Measurements from ENCODE around the gene PROCA1.
A peak's percentile ranks its signal among the peaks of the same experiment; 100 is the strongest.
"Not testable (repeated sequence)": the region's sequence is repeated elsewhere in the genome, so short reads cannot be mapped to it uniquely, and the experiment has no call there.

Gene PROCA1

GRCh38 chr17:28725660-28726225, 14.1 kb upstream of the PROCA1 start:
- DNase-seq = peak; percentile 75

DNA sequence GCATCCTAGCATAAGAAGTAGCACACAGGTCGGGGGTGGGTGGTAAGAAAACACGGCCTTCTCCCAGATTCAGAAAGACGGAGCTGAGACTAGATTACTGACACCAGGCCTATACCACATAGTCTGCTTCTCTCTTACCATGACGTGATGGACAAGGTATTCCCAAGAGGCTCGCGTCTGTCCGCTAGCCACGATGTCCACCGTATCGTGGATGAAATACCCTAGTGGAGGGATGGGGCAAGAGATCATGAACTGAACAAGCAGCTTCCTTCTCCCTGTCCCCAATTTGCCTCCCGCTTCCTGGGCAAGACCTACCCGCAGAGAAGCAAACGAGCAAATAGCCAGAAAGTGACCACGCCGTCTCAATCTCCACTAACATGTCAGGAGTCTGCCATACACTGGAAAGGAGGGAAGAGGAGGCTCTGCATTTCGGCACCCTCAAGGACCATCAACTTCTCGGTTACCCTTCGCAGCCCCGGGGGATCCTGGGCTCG, 13.5 kb upstream of the PROCA1 start:
- no peak for DNase-seq

DNA sequence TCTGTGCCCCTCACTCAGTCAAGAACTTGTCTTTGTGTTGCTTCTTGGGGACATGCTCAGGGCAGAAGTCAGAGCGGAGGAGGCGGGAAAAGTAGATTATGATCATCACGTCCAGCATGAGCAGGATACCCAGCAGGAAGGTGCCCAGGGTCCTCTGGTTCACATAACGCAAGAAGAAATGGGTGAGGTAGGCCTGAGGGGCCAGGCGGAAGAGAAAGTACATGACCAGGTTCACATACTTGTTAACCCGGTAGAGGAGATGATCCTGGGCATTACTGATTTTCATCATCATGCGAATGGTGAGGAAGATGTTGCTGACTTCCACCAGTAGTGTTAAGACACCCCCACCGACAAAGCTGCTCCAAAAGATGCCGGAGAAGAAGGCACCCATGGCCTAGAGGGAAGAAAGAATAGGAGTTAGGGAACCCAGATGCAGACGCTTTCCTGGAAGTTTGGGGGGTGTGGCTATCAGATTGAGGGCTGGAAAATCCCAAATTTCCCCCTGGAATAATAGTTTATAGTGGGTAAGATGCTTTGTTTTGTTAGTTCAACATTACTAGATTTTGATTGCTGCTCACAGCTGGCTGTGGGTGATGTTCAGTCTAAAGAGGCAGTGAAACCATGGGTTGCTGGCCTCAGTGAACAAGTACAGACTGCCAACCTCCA, 12.9 kb upstream of the PROCA1 start:
- DNase-seq = no peak

- DNase-seq = not testable (repeated sequence)
Measured at GRCh38 chr17:28723836-28724499, 12.3 kb upstream of the PROCA1 start.

DNA sequence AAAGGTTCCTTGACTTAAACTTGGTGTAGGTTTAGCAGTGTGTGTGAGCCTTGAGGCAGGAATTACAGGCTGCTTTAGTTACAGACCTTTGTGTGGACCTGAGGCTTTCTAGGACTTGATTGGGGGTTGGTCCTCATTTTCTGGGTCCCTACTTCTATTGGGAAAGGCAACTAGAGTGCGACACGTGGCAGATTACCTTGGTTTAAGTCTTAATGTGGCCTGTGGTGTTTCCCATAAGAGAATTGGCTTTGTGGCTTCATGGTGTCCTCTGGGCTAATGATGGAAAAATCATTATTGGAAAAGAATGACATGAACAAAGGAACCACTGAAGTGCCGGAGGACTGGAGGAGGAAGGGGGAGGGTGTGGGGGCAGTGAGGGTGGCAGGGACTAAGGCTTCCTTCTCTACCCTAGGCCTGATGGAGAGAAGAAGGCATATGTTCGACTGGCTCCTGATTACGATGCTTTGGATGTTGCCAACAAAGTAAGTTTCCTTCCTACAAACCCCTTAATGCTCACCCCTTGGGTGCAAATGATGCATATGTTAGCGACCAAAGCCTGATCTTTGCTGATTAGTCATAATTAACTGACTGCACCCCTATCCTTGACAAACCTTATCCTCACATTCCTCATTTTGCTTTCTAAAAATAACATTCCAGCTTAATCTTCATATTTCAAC, 11.6 kb upstream of the PROCA1 start:
- no peak for DNase-seq

- no peak for DNase-seq
Measured at GRCh38 chr17:28722417-28723158, 10.9 kb upstream of the PROCA1 start.

GRCh38 chr17:28720997-28721329, 9.3 kb upstream of the PROCA1 start:
- DNase-seq = not testable (repeated sequence)

- DNase-seq = peak; percentile 67
Measured at GRCh38 chr17:28720247-28720996, 8.7 kb upstream of the PROCA1 start.

DNA sequence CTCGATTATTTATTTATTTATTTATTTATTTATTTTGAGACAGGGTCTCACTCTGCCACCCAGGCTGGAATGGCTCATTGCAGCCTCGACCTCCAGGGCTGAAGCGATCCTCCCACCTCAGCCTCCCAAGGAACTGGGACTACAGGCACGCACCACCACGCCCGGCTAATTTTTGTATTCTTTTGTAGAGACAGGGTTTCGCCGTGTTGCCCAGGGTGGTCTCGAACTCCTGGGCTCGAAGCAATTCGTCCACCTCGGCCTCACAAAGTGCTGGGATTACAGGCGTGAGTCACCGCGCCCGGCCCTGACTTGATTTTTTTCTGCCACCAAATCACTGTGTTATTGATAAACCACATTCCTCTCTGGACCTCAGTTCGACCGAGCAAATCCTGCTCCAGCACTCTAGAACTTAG, 7.3 kb upstream of the PROCA1 start:
- no peak for DNase-seq

- DNase-seq = no peak
Measured at GRCh38 chr17:28718333-28719020, 6.8 kb upstream of the PROCA1 start.

DNA sequence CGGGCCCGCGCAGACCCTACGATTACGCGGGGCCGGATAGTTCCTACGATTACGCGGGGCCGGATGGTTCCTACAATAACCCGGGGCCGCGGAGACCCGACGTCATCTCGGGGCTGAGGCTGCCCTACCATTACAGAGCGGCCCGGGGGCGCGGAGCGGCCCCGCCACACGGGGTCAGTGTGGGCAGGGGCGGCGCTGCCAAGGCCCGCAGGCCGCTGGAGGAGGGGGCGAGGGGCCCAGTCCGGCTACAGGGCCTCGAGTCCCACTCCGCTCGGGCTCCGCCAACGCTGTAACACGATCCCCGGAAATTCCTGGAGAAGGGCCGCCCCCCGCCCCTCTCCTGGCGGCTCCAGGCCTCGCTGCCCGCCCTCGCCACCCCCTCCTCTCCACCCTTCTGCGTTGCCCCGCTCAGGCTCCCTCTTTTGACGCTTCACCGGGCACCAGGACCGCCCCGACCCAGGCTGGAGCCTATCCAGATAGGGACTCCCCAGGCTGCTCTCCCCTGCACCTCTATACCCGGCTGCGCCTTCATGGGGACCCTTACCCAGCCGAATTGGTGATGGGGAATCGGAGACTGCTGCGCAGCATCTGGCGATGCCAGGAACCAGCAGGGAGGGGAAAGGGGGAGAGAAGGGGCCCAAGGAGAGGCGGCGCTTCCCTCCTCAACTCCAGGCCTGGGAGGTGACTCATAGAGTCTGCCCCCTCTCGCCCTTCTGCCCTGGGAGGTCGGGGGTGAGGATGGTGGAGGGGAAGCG, 6.1 kb upstream of the PROCA1 start, which contains the start of gene RAB34:
RAB34 (minus strand) TSS at position 291 of the 755 bp plus-strand sequence. CDS start 602 bp downstream, outside the sequence.
- no peak for DNase-seq

- DNase-seq = no peak
Measured at GRCh38 chr17:28716740-28717577, 5.3 kb upstream of the PROCA1 start.

DNA sequence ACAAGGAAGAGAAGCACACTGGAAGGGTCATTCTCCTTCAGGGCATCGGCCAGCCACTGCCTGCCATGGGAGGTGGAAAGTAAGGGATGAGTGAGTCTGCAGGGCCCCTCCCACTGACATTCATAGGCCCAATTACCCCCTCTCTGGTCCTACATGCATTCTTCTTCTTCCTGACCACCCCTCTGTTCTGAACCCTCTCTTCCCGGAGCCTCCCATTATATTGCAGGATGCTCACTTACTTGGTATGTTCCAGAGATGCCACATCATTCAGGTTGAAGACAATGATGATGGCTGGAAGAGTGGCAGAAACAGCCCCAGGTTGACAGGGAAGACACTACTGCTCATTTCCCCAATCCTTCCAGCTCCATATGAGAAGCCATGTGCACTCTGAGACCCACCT, 3.5 kb upstream of the PROCA1 start:
- DNase-seq = no peak

DNA sequence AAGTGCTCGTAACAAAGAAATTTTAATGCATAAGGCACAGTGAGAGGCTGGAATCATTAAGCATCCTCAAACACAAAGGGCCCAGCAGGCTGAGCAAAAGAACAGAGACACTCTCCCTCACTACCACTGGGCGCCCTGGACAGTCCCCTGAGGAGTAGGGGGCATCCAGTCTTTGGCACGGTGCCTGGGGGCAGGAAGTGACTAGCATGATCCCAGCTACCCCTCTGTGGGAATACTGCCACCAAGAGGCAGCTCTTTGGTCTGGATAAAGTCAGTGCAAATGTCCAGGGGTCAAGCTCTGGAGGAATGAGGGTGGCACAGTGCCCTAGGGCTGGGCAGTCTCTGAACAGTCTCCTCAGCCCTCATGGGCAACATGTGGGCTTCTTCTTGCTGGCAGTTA, 2.6 kb upstream of the PROCA1 start:
- DNase-seq = no peak

- DNase-seq = no peak
Measured at GRCh38 chr17:28712705-28713415, 1.2 kb upstream of the PROCA1 start.

GRCh38 chr17:28712032-28712704, 480 bp upstream of the PROCA1 start:
- no peak for DNase-seq

DNA sequence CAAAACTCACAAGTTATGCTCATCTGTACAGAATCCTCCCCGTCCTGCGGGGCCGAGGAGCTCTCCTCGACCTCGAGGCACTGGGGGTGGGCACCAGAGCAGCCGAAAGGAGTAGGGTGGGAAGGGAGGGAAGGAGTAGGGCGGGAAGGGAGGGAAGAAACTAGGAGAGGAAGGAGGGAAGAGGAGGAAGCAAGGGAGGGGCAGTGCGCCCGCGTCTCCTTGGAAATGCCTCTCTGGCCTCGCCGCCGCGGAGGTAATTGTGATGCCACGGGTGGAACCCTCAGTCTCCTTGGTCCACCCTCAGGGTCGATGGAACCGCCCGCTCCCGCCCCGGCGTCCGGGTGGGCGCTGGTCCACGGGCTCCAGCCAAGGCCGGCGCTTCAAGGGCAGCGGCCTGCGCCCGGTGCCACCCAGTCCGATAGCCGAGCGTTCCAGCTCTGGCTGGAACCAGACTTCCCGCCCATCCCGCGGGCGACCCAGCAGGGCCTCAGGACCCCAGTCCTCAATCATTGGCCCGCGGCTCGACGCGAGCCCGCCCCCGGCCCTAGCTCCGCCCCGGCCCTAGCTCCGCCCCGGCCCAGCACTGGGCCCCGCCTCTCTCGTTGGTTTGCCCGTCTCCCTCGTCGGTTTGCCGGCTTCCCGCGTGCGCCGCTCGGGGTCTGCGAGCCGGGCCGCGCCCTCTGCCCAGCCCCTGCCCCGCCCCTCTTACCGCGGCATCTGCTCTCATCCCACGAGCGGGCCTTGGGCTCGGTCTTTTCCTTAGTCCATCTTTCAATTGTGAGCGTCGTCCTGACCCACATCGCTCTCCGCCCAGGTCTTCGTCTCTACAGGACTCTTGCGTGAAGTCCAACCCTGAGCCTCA, 596 bp downstream of the PROCA1 start:
- peak; percentile 84 for DNase-seq

DNA sequence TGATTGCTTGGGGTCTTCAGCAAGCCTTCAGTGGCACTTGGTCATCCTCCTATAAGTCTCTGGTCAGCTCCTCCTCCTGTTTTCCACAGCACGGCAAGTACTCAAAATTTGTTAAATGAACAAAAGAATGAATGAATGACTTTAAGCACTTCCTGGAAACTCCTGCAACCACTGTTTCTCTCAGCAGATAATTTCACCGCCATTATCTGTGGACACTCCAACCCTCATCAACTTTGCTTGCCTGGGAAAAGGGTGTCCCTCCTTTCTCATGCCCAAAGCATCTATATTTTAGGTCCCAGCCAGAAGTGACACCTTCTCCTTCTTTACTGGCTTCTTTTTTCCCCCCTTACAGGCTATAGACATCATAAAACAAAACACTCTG, 4.4 kb downstream of the PROCA1 start:
- no peak for DNase-seq
